Transverse colon (tissue), 4 donors: ENCODE results near the gene FH.

Source experiments
- CTCF ChIP-seq, 5 experiments: fragments of 200-600 bp in 3 of 5; fragments of 450-650 bp in 2 of 5; sonication (generic) in 3 of 5; IDR thresholded peaks; 1 replicate in 2 of 5; 2 replicates in 3 of 5; pipeline ENCODE4 v1.5.1; 2016 to 2017; ENCODE audit warnings: antibody characterized with exemption in 5 of 5, inconsistent platforms in 3 of 5, mild to moderate bottlenecking in 2 of 5, moderate library complexity in 1 of 5
- POLR2A ChIP-seq: fragments of 450-650 bp; IDR thresholded peaks from one replicate; pipeline ENCODE4 v1.6.1; 2016; ENCODE audit warnings: antibody characterized with exemption, mild to moderate bottlenecking, moderate library complexity
- POLR2AphosphoS5 ChIP-seq, 3 donors: sonication (generic); formaldehyde crosslinking; IDR thresholded peaks; one replicate each; pipeline ENCODE4 v1.6.1; 2016; ENCODE audit warnings: antibody characterized with exemption in 3 of 3

- no peak for TF ChIP-seq CTCF (IDR thresholded peaks at IDR 0.05)
- TF ChIP-seq POLR2A: no peak
- TF ChIP-seq POLR2AphosphoS5 (IDR thresholded peaks at IDR 0.05): no peak
Observed at GRCh38 chr1:241453732-241454131, 65.8 kb downstream of the FH start.
